HG03139 (cell line): ENCODE results near the gene SYNPO.

Experiments used
- ATAC-seq: cut with Tn5 transposase; IDR thresholded peaks from one replicate; pipeline ENCODE4 v1.9.1; 2021; ENCODE audit not compliant: unreplicated experiment

The SYNPO gene

DNA sequence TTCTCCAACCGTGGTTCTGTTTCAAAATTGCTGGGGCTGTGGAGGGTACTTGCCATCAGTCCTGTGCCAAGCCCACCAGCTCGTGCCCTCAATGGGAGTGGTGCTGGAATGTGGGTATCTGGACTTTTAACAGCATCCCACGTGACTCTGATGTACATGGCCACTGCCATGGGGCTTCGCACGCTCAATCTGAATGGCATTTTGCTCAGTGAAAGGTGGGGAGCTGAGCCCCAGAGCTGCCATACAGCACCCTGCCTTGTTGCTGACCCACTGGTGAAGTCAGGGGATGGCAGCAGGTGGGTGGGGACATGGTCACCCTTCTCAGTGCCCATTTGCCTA lies 16.6 kb upstream of the SYNPO start:
- ATAC-seq: no peak

- no peak for ATAC-seq
Observed at GRCh38 chr5:150624334-150625163, 15.9 kb upstream of the SYNPO start.

DNA sequence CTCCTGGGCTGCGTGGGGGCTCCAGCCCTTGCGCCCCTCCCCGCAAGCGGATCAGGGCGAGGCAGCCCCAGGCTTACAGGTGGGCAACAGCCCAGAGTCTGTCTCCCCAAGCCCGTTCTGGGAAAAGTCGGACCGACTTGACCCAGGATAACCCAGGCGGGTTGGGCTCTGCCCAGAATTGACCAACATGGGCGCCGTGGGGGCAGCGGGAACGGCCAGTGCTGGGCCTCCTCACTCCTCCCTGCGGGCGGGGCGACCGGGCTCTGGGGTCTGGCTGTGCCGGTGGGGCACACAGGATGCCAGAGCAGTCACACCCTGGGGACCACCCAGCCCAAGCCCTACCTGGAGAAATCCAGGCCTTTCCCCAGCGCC lies 15.3 kb upstream of the SYNPO start:
- no peak for ATAC-seq

DNA sequence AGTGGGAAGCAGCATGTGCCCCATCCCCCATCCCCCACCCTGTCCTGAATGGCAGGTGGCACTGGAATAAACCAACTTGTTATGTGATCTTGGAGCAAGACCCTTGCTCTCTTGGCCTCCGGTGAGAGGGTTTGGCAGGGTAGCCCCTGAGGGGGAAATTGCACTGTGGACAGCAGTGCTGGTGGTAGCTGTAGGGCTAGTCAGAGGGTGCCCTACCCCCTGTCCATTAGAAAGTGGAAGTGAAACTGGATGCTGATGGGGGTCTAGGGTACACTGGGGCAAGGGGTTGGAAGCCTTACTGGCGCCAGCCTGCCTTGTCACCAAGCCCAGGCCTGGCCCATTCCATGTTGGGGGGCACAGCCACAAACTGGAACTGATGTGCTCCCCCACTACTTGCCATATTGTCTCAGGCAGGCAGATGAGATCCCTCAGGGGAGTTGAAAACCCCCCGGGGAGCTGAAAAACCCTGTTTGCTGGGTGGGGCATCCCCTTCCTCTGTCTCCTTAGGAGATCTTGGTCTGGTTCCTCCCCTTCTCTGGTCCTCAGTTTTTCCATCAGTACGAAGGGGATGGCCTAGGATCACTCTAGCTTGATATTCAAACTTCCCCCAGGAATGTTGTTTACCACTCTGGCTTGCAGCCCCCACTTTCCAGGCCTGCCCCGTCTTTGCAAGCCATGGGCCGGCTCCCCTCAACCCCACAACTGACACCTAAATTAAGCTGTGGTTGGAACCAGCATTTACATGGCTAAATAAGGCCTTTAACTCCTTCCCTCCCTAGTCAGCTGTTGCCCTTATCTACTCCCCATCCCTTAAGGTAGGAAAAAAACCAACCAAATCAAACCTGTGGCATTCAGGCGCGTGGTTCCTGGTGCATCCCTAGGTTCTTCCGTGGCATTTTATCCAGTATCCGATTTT lies 14.4 kb upstream of the SYNPO start:
- ATAC-seq: peak; percentile 38

DNA sequence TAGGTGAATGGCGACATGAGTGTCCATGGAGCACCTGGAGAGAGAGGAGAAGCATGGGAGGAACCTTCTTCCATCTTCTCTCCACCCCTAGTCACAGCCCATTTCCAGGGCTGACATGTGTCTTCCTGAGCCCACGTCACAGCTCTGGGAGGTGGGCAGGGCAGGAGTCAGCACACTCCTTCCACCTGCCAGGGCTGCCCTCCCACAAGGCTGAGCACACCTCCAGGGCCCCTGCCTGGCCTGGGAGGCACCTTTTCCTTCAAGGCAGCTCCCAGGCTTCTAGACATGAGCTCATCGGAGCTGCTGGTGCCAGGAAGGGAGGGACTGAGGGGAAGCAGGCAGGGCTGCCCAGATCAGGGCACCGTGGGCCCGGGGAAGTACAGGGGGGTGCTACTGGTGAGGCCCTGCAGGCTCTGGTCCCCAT lies 13.6 kb upstream of the SYNPO start:
- no peak for ATAC-seq

DNA sequence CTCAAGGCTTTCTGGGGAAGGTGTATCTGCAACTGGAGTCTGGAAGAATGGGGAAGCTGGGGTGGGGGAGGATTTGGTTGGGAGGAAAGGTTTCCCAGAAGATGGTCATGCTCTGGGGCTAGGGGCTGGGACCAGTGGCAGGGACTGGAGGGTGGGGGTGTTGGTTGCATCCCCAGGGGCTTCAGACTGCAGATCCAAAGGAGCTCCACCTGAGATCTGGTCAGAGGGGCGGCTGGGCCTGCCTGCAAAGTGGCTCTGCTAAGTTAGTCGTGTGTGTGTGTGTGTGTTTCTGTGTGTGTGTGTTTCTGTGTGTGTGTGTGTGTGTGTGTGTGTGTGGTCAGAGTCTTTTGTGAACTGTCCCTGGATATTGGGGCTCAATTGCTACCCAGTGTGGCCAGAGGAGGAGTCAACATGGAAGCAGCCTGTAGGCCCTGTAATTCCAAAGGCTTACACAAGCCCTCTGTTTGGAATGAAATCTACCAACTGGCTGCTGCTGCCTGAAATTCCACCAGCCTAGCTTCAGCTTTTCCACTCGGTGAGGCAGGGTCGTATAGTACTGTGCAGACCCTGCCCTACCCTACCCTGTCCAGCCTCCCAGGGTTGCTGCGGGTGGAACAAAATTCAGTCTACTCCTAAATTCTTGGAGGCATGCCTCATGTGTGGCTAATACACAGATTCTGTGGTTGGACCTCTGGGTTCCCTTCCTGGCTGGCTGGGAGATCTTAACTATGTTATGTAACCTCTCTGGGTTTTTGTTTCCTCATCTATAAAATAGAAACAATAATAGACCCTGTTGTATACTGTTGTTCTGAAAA lies 12.5 kb upstream of the SYNPO start:
- no peak for ATAC-seq

DNA sequence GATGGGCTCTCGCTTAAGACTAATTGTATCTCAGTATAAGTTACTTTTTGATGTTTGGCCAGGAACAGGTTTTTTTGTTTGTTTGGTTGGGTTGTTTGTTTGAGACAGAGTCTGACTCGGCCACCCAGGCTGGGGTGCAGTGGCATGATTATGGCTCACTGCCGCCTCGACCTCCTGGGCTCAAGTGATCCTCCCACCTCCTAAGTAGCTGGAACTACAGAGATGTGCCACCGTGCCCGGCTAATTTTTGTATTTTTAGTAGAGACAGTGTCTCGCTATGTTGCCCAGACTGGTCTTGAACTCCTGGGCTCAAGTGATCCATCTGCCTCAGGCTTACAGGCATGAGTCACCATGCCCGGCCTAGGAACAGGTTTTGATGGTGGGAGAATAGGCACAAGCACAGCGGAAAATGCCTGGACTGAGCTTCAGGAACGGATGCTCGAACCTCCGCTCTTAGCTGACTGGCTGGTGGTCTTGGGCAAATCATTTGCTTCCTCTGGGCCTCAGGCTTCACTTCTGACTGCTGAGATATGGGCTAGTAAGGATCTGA lies 11.4 kb upstream of the SYNPO start:
- ATAC-seq: no peak

- no peak for ATAC-seq
Observed at GRCh38 chr5:150630016-150630415, 10.4 kb upstream of the SYNPO start.

- ATAC-seq: no peak
Observed at GRCh38 chr5:150630461-150631325, 9.8 kb upstream of the SYNPO start.

GRCh38 chr5:150631326-150631701 lies 9.1 kb upstream of the SYNPO start:
- ATAC-seq: no peak

DNA sequence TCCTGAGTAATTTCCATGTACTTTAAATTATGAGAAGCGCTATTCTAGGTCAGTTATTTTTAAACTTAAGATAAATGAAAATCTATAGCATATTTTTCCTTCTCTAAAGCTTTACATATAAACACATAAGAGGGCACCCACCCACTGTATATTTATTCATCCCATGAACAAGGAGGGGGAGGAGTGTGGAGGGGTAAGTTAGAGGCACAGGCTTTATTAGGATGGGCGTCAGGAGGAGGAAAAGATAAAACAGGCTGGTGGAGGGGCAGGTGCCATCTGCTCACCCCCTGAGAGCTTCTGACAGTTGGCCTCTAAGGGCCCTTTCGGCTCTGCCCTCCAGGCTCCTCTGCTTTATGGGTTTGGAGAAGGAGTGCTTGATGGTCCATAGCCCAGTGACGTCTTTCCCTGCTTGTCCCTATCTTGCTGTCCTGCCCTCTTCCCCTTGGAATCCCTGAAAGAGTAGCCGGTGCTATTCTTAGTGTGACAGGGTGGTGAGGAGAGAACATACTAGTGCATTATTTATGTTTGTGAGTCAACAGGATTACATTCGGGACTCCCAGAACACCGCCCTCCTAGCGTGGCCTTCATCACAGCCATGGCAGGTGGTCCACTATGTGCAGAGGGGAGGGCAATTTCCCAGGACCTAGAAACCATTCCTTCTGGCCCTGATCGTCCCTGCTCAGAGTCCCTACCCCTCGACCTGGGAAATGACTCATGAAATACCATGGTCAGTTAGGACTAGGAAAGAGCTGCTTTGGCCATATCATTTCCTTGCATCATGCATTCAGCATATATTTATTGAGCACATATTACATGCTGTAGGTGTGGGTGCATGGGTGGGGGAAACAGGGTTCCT lies 7.9 kb upstream of the SYNPO start:
- no peak for ATAC-seq

- ATAC-seq: no peak
Observed at GRCh38 chr5:150633429-150633828, 7.0 kb upstream of the SYNPO start.

DNA sequence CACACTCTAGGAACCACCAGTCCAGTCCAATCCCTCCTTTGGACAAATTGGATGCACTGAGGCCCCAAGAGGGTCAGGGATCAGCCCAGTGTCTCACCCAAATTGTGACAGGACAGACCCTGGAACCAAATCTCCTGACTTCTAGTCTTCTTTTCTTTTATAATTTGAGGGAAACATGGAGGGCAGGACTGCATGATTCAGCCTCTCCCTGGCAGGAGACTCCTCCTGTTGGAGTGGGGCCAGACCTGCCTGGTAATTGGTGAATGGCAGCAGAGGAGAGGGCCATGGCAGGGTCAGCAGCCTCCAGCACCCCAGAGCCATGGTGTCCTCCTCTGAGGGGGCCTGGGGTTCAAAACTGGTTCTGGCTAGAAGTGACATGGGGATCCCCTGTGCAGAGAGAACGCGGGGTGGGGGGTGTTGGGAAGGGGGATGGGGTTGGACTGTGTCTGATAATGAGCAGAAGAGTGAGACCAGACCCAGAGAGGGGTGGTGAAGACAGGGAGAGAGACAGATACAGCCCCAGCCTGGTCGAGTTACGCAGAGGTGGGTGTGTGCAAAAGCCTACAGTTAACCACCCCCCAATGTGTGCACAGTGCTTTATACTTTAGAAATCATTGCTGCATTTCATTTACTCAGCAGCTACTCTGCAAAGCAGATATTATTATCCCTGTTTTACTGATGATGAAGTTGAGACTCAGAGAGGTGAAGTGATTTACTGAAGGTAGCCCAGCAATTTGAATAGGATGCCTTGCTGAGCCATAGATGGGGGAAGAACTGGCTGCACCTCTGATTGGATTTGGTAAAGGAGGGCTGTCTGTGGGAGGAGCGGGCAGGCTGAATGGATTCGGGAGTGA lies 3.8 kb upstream of the SYNPO start:
- ATAC-seq: no peak

GRCh38 chr5:150637245-150638052 lies 3.0 kb upstream of the SYNPO start:
- ATAC-seq: no peak

- no peak for ATAC-seq
Observed at GRCh38 chr5:150638053-150638444, 2.4 kb upstream of the SYNPO start.

DNA sequence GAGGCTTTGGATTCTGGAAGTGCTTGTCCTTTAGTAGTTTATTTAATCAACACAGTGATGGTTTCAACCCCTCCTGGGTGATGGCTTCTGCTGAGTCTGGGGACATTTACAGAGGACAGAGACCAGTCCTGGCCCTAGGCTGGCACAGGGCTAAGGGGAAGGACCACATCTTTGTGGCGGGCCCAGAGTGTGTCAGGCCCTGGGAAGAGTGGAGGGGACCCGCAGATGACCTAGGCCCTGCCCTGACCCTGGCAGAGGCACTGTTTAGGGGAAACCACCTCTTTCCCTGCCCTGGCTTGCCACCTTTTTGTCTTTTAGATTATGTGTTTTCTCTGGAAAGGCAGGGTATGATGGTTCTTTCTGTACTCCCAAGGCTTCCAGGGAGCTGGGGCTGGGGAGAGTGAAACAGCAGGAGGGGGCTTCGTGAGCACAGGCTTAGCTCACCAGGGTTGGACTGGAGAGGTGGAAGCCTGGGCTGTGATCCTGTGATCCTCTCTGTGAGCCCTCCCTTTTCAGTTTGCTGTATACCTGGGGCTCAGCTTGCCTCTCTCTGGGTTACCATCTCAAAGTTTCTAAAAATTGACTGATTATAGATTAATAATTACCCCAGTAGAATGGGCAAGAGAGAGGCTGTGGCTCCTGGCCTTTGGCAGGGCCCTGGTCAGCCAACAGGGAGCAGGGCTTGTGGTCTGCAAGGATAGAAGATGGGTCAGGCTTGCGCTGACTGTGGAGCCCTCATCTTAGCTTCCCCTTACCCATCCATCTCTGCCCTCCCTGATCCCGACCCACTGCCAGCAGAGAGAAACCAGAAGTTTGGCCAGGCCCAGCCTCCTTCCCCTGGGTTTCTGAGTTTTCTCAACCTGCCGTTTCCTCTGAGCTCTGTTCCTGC lies 1.7 kb upstream of the SYNPO start:
- no peak for ATAC-seq

GRCh38 chr5:150639377-150639692 lies 1.1 kb upstream of the SYNPO start:
- ATAC-seq: no peak
